Neural crest cell (in vitro differentiated cells): ENCODE data around the gene PDGFA. TPM values are rescaled to one million over a fixed set of nuclear protein-coding genes. Genes with fewer than 3 reads are reported as not detected.

Experiments used
- DNase-seq: peaks from one replicate; pipeline ENCODE4 v3.0.0; 2021; ENCODE audit warnings: low read depth, mixed read lengths, low spot score
- H3K27ac Mint-ChIP-seq: one replicate; pipeline ENCODE4 v1.8.0; 2021; ENCODE audit warnings: mild to moderate bottlenecking, mixed read lengths; ENCODE audit not compliant: unreplicated experiment
- H3K27me3 Mint-ChIP-seq: 2 replicates; pipeline ENCODE4 v1.8.0; 2021; ENCODE audit warnings: low read depth, mild to moderate bottlenecking, mixed read lengths
- H3K36me3 Mint-ChIP-seq: 2 replicates; pipeline ENCODE4 v1.8.0; 2021; ENCODE audit warnings: low read depth, mild to moderate bottlenecking, mixed read lengths
- H3K4me1 Mint-ChIP-seq: 2 replicates; pipeline ENCODE4 v1.8.0; 2021; ENCODE audit warnings: mixed read lengths
- H3K4me3 Mint-ChIP-seq: one replicate; pipeline ENCODE4 v1.8.0; 2021; ENCODE audit warnings: mild to moderate bottlenecking, mixed read lengths
- H3K9me3 Mint-ChIP-seq: 2 replicates; pipeline ENCODE4 v1.8.0; 2021; ENCODE audit warnings: mixed read lengths
- total RNA-seq: library from RNA; stranded (reverse); gene quantifications from 2 replicates; pipeline ENCODE4 v1.2.1, GENCODE V29; 2021
- TF ChIP-seq, protein P1 (sequence below): fragments of 200-600 bp; sonication (generic); conservative IDR thresholded peaks from 2 replicates; pipeline ENCODE4 v1.5.0; 2021; ENCODE audit warnings: antibody characterized with exemption, mild to moderate bottlenecking

Gene PDGFA
- total RNA-seq, 1 donor from 2014 or later, result 0.82 TPM

DNA sequence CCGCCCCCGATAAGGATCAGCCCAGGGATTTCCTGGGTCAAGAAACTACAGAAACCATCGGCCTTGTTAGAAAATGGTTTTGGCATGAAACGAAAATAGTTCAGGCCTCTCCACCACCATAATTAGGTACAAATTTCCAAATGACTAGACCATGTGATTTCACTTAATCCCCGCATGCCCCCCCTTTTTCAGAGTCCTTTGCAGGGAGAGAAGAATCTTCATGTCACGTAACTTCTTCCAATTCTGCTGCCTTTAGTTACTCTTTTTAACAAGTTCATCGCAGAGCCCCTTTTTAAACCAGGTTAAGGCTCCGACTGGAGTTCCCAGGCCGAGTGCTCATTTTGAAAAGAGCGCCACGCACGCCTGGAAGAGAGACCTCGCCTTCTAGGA lies 3.4 kb downstream of the PDGFA start:
- no peaks in the 10 kb centered on the region for H3K36me3 Mint-ChIP-seq
- TF ChIP-seq, protein P1, sequence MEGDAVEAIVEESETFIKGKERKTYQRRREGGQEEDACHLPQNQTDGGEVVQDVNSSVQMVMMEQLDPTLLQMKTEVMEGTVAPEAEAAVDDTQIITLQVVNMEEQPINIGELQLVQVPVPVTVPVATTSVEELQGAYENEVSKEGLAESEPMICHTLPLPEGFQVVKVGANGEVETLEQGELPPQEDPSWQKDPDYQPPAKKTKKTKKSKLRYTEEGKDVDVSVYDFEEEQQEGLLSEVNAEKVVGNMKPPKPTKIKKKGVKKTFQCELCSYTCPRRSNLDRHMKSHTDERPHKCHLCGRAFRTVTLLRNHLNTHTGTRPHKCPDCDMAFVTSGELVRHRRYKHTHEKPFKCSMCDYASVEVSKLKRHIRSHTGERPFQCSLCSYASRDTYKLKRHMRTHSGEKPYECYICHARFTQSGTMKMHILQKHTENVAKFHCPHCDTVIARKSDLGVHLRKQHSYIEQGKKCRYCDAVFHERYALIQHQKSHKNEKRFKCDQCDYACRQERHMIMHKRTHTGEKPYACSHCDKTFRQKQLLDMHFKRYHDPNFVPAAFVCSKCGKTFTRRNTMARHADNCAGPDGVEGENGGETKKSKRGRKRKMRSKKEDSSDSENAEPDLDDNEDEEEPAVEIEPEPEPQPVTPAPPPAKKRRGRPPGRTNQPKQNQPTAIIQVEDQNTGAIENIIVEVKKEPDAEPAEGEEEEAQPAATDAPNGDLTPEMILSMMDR, result no peak
- no peaks in the 10 kb centered on the region for H3K9me3 Mint-ChIP-seq
- no peak overlapping the region for H3K27ac Mint-ChIP-seq
- peak overlapping the region; percentile 8 for H3K4me3 Mint-ChIP-seq
- peaks cover 62% of the 10 kb centered on the region for H3K27me3 Mint-ChIP-seq
- H3K4me1 Mint-ChIP-seq, result peaks cover 13% of the 10 kb centered on the region
- DNase-seq, result no peak

- Mint-ChIP-seq H3K27ac (no peak overlapping the region), H3K4me3 (peak overlapping the region; percentile 57)
- no peak for DNase-seq
Observed at GRCh38 chr7:515628-516027, 4.0 kb downstream of the PDGFA start.

GRCh38 chr7:514651-515598 lies 4.7 kb downstream of the PDGFA start:
- no peaks in the 10 kb centered on the region for H3K36me3 Mint-ChIP-seq
- H3K27me3 Mint-ChIP-seq, result peaks cover 53% of the 10 kb centered on the region
- peak overlapping the region; percentile 57 for H3K4me3 Mint-ChIP-seq
- DNase-seq, result no peak
- H3K9me3 Mint-ChIP-seq, result no peaks in the 10 kb centered on the region
- H3K4me1 Mint-ChIP-seq, result peaks cover 13% of the 10 kb centered on the region
- TF ChIP-seq, protein P1, result no peak
- no peak overlapping the region for H3K27ac Mint-ChIP-seq

More at GRCh38 chr7:515628-516027, 4.0 kb downstream of the PDGFA start:
- TF ChIP-seq, protein P1, result no peak
- Mint-ChIP-seq H3K27me3 (peaks cover 56% of the 10 kb centered on the region), H3K4me1 (peaks cover 13% of the 10 kb centered on the region), H3K36me3 (no peaks in the 10 kb centered on the region), H3K9me3 (no peaks in the 10 kb centered on the region)

DNA sequence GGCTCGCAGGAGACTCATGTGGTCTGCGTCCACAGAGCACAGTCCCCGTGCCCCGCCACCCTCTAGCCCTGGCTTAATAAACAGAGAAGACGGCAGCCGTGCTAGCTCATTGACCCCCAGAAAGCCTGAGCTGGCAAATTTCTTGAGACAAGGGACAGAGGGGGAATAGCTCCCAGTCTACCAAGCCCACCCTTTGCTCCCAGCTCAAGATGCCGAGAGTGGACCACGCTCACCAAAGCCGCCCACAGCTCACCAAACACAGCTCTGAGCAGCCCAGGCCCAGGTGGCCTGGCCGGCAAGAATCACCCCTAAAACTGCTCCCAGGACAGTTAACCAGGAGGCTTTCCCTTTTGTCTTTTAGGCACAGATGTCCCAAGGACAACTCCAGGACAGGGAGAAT lies 5.4 kb downstream of the PDGFA start:
- Mint-ChIP-seq H3K9me3 (no peaks in the 10 kb centered on the region), H3K27ac (no peak overlapping the region), H3K27me3 (peaks cover 55% of the 10 kb centered on the region), H3K4me1 (peaks cover 13% of the 10 kb centered on the region), H3K36me3 (no peaks in the 10 kb centered on the region), H3K4me3 (no peak overlapping the region)
- TF ChIP-seq, protein P1, result no peak
- DNase-seq, result no peak

GRCh38 chr7:513521-514166 lies 6.0 kb downstream of the PDGFA start:
- no peak overlapping the region for H3K4me3 Mint-ChIP-seq
- peaks cover 12% of the 10 kb centered on the region for H3K4me1 Mint-ChIP-seq
- DNase-seq, result no peak
- TF ChIP-seq, protein P1, result no peak
- H3K36me3 Mint-ChIP-seq, result no peaks in the 10 kb centered on the region
- H3K27ac Mint-ChIP-seq, result no peak overlapping the region
- no peaks in the 10 kb centered on the region for H3K9me3 Mint-ChIP-seq
- peaks cover 52% of the 10 kb centered on the region for H3K27me3 Mint-ChIP-seq
